K562 (cell line): Measurements from ENCODE around the gene SLC4A11.

Experiments used
- CBX2 ChIP-seq: fragments of 200-600 bp; sonication (generic); IDR thresholded peaks from one replicate; pipeline ENCODE4 v1.6.1; 2012; ENCODE audit warnings: mild to moderate bottlenecking, low read length, inconsistent platforms; ENCODE audit not compliant: insufficient read depth, poor library complexity, severe bottlenecking
- CREM ChIP-seq: IDR thresholded peaks from 2 replicates; pipeline ENCODE4 v1.6.1; 2014; ENCODE audit warnings: antibody characterized with exemption, low read depth
- CTCF ChIP-seq, 3 experiments: IDR thresholded peaks in 2 of 3; conservative IDR thresholded peaks in 1 of 3; 2 replicates each; pipeline ENCODE4 v1.5.1; 2011 to 2012; ENCODE audit warnings: low read length in 3 of 3, mild to moderate bottlenecking in 3 of 3, control low read depth in 2 of 3, improper control_type of control experiment in 1 of 3, inconsistent platforms in 1 of 3, low read depth in 1 of 3, mixed read lengths in 1 of 3, moderate library complexity in 1 of 3; ENCODE audit not compliant: insufficient read depth in 2 of 3
- ELF4 ChIP-seq: fragments of 450-650 bp; formaldehyde crosslinking; IDR thresholded peaks from 2 replicates; pipeline ENCODE4 v1.4.0; 2022; ENCODE audit warnings: missing genetic modification characterization
- EP300 ChIP-seq: IDR thresholded peaks from 2 replicates; pipeline ENCODE4 v1.6.1; 2012; ENCODE audit warnings: low read length, improper control_type of control experiment
- EZH2 ChIP-seq: IDR thresholded peaks from 2 replicates; pipeline ENCODE4 v1.6.1; 2012; ENCODE audit warnings: low read depth, mild to moderate bottlenecking, inconsistent platforms, low read length, borderline replicate concordance
- MYC ChIP-seq, 2 experiments: fragments of 250-450 bp in 1 of 2; sonication (Bioruptor Pico) in 1 of 2; IDR thresholded peaks; 2 replicates each; pipeline versions ENCODE4 v1.5.1 to v1.6.1; 2012 to 2021; ENCODE audit warnings: low read depth in 2 of 2, borderline replicate concordance in 1 of 2, improper control_type of control experiment in 1 of 2, low read length in 1 of 2, mild to moderate bottlenecking in 1 of 2, moderate library complexity in 1 of 2
- NFE2L1 ChIP-seq: fragments of 450-650 bp; IDR thresholded peaks from 2 replicates; pipeline ENCODE4 v1.6.1; 2016; ENCODE audit warnings: missing genetic modification characterization, low read depth, mild to moderate bottlenecking, missing compliant biosample characterization, moderate library complexity, borderline replicate concordance
- POLR2AphosphoS2 ChIP-seq: IDR thresholded peaks from 2 replicates; pipeline ENCODE4 v1.6.1; 2012; ENCODE audit warnings: low read length, improper control_type of control experiment
- RBBP5 ChIP-seq: fragments of 200-600 bp; sonication (generic); IDR thresholded peaks from 2 replicates; pipeline ENCODE4 v1.6.1; 2012; ENCODE audit warnings: borderline replicate concordance, mild to moderate bottlenecking, low read length, control low read depth, inconsistent platforms; ENCODE audit not compliant: insufficient read depth, poor library complexity, severe bottlenecking
- SMAD3 ChIP-seq: fragments of 450-650 bp; formaldehyde crosslinking; conservative IDR thresholded peaks from 2 replicates; pipeline ENCODE4 v1.4.0; 2020; ENCODE audit warnings: mild to moderate bottlenecking
- TARDBP ChIP-seq: fragments of 450-650 bp; IDR thresholded peaks from 2 replicates; pipeline ENCODE4 v1.6.1; 2016
- ZNF24 ChIP-seq: fragments of 450-650 bp; IDR thresholded peaks from 2 replicates; pipeline ENCODE4 v1.6.1; 2016
- ZNF583 ChIP-seq: fragments of 250-450 bp; sonication (Bioruptor Pico); IDR thresholded peaks from 2 replicates; pipeline ENCODE4 v1.4.0; 2020

GRCh38 chr20:3242172-3242692 is 3.2 kb upstream of the SLC4A11 start:
- TF ChIP-seq ELF4 (CRISPR knock-in tag) (no peak), ZNF24 (no peak), EZH2 (no peak), CTCF (IDR thresholded peaks at IDR 0.05 in 2 of 3, conservative IDR thresholded peaks at IDR 0.05 in 1 of 3; ENCODE audit: insufficient read depth in 2 of 3, low read depth in 1 of 3, low read length in 3 of 3) (no peak), CBX2 (no peak), MYC (IDR thresholded peaks at IDR 0.05; ENCODE audit: low read depth, low read length) (no peak), MYC (CRISPR knock-in tag; IDR thresholded peaks at IDR 0.05; ENCODE audit: borderline replicate concordance, low read depth) (no peak), ZNF583 (CRISPR knock-in tag) (no peak), SMAD3 (no peak), CREM (no peak), EP300 (no peak), TARDBP (no peak), NFE2L1 (tag) (no peak), POLR2AphosphoS2 (no peak), RBBP5 (no peak)
